Pancreas (tissue), 10 donors: ENCODE results near the gene TASL. TPM values are rescaled to one million over a fixed set of nuclear protein-coding genes. Genes with fewer than 3 reads are reported as not detected.

Experiments used
- ATAC-seq, 4 donors: fragments of 200-7000 bp; cut with Tn5 transposase; one replicate each; pipeline versions ENCODE4 v1.8.0 to v1.9.1; 2020; ENCODE audit warnings: mild to moderate bottlenecking in 4 of 4, moderate library complexity in 4 of 4
- DNase-seq, 6 donors: peaks; one replicate each; pipeline ENCODE4 v3.0.0-alpha.2; 2020
- FAIRE-seq: peaks from 2 replicates; lab custom pipeline; 2012; peaks lifted over from hg19 to GRCh38; lab: Jason Lieb, UNC
- H3K27ac ChIP-seq, 4 donors: fragments of 200-600 bp; sonication (generic); 1 replicate in 3 of 4; 2 replicates in 1 of 4; pipeline versions ENCODE4 v1.5.0 to v1.8.0; 2020
- H3K27me3 ChIP-seq, 4 donors: fragments of 200-600 bp; one replicate each; pipeline ENCODE4 v1.8.0; 2021
- H3K36me3 ChIP-seq, 3 donors: fragments of 200-600 bp; sonication (generic) in 1 of 3; one replicate each; pipeline versions ENCODE4 v1.5.0 to v1.8.0; 2020 to 2021
- H3K4me1 ChIP-seq, 3 donors: fragments of 200-600 bp; one replicate each; pipeline ENCODE4 v1.8.0; 2021
- H3K4me3 ChIP-seq, 4 donors: fragments of 200-600 bp; sonication (generic) in 2 of 4; one replicate each; pipeline versions ENCODE4 v1.5.0 to v1.8.0; 2020 to 2021
- H3K9me3 ChIP-seq, 4 donors: fragments of 200-600 bp; one replicate each; pipeline ENCODE4 v1.8.0; 2021
- WGBS, 2 donors: extraction: QIAGEN DNeasy Blood & Tissue Kit; methylation state at CpG; one replicate each; pipeline ENCODE4 v1.1.7; 2013; 5-methylcytosine and 5-hydroxymethylcytosine counted together
- intact Hi-C, 3 donors: fragments of 100-400 bp; cut with DNase I; formaldehyde crosslinking; loops; one replicate each; pipeline versions ENCODE4 v1.11.1 to v1.14.2; 2022
- polyA plus RNA-seq, 2 donors: library from polyadenylated mRNA; stranded (reverse); fragments of 200-250 nt; gene quantifications; one replicate each; pipeline ENCODE4 v1.2.3, GENCODE V29; 2013
- total RNA-seq, 6 donors: library from RNA; stranded (reverse); fragmentation: NEBNext Ultra II Directional in 4 of 6; extraction: Animal tissue kit (Norgen Biotek cat#: 25700) in 4 of 6; gene quantifications; one replicate each; pipeline versions ENCODE4 v1.2.1 to v1.2.4, GENCODE V29; 2021 to 2023
- TF ChIP-seq, protein P1 (sequence below), 4 donors: fragments of 200-600 bp; sonication (generic) in 3 of 4; IDR thresholded peaks; one replicate each; pipeline versions ENCODE4 v1.5.0 to v1.8.0; 2021; ENCODE audit warnings: antibody characterized with exemption in 4 of 4
- donor health status: healthy with polysubstance abuse.
- donor health status: DM: no; HTN: no; CAD: no; lungs with moderate emphysema.
- donor health status: DM: no; HTN: no; CAD: no.
- donor health status: control.
- donor health status: control.
- donor health status: Bipolar disorder and iron deficiency.
- donor health status: DM: yes; HTN: yes; CAD: no.
- donor health status: DM: no; HTN: no; CAD: no.
- donor health status: DM: no; HTN: no; CAD: no.
- donor health status: DM: yes; HTN: yes; CAD: no.

Gene TASL, protein sequence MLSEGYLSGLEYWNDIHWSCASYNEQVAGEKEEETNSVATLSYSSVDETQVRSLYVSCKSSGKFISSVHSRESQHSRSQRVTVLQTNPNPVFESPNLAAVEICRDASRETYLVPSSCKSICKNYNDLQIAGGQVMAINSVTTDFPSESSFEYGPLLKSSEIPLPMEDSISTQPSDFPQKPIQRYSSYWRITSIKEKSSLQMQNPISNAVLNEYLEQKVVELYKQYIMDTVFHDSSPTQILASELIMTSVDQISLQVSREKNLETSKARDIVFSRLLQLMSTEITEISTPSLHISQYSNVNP
- total RNA-seq (1 to 10 TPM in 2 of 6 donors, under 1 TPM in 3, not detected in 1; 0.09 to 3.0 (median 0.35) TPM), polyA plus RNA-seq (under 1 TPM; 0.09 to 0.27 TPM)

DNA sequence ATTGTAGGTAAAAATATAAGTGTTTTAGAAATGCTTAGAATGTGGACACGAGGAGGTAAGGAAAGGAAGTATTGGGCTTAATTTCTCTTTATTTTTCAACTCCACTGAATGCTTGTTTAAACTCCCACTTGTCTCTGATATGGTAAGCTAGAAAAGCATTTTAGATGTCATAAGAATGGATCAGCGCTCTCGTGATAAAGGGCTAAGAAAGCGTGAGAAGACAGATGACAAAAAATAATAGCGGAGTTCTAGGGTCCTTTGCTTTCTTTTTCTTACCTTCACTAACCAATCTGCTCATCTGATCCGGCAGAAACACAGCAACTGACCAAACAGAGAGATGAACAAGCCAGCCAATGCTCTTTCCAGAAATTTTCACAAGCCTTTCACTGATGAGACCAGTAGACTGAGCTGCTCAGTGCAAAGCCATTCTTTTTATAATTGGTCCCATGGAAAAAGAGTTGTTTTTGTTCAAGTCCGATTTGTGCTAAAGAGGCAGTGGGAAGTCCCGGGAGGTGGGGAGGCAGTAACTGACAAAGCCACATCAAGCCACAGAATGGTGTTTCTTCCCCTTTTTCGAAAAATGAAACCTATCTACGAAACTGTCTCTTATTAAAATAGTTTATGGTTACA, at the start of gene TASL:
Gene TASL (minus strand): TSS at position 405 of the 630 bp plus-strand sequence. CDS start 17,411 bp downstream, outside the sequence.
- FAIRE-seq (no peak), ATAC-seq (peak in 2 of 4 donors; percentile 49 to 55), DNase-seq (no peak)
- Histone ChIP-seq H3K9me3 (no peaks in the 10 kb centered on the region), H3K4me3 (peak within 1 kb of the TSS in 1 of 4 donors; percentile 12), H3K4me1 (peaks cover 0 to 8% (median 2%) of the 10 kb centered on the region in 3 donors), H3K27ac (peak within 1 kb of the TSS in 1 of 4 donors; percentile 22), H3K36me3 (no peaks in the 10 kb centered on the region), H3K27me3 (peaks cover 0 to 4% (median 0%) of the 10 kb centered on the region in 4 donors)
- WGBS, 2 donors = 72 to 80% methylated on average over 10 of the region's 10 CpGs
- intact Hi-C loops = no loop called here
- TF ChIP-seq, protein P1, sequence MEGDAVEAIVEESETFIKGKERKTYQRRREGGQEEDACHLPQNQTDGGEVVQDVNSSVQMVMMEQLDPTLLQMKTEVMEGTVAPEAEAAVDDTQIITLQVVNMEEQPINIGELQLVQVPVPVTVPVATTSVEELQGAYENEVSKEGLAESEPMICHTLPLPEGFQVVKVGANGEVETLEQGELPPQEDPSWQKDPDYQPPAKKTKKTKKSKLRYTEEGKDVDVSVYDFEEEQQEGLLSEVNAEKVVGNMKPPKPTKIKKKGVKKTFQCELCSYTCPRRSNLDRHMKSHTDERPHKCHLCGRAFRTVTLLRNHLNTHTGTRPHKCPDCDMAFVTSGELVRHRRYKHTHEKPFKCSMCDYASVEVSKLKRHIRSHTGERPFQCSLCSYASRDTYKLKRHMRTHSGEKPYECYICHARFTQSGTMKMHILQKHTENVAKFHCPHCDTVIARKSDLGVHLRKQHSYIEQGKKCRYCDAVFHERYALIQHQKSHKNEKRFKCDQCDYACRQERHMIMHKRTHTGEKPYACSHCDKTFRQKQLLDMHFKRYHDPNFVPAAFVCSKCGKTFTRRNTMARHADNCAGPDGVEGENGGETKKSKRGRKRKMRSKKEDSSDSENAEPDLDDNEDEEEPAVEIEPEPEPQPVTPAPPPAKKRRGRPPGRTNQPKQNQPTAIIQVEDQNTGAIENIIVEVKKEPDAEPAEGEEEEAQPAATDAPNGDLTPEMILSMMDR (IDR thresholded peaks at IDR 0.05) = no peak

- DNase-seq (no peak), ATAC-seq (no peak)
Measured at GRCh38 chrX:30626402-30626801, 48.8 kb upstream of the TASL start.

GRCh38 chrX:30622361-30622760, 44.8 kb upstream of the TASL start:
- Histone ChIP-seq H3K27ac (no peak overlapping the region), H3K36me3 (no peaks in the 10 kb centered on the region), H3K9me3 (no peaks in the 10 kb centered on the region), H3K4me3 (no peak overlapping the region), H3K4me1 (peaks cover 0 to 4% (median 0%) of the 10 kb centered on the region in 3 donors), H3K27me3 (peaks cover 0 to 2% (median 0%) of the 10 kb centered on the region in 4 donors)
- DNase-seq = no peak
- no peak for ATAC-seq
- WGBS, 2 donors = 84 to 95% methylated on average over 2 of the region's 2 CpGs
- FAIRE-seq = no peak
- intact Hi-C loops = no loop called here
- TF ChIP-seq, protein P1 (IDR thresholded peaks at IDR 0.05) = no peak

More at GRCh38 chrX:30626402-30626801, 48.8 kb upstream of the TASL start:
- peaks cover 0 to 2% (median 0%) of the 10 kb centered on the region in 4 donors for H3K27me3 ChIP-seq
- TF ChIP-seq, protein P1 (IDR thresholded peaks at IDR 0.05) = no peak
- WGBS, 2 donors = 27 to 38% methylated on average over 2 of the region's 2 CpGs
- peak; percentile 67 for FAIRE-seq
- intact Hi-C loops = no loop called here
- no peak overlapping the region for H3K27ac ChIP-seq
- no peak overlapping the region for H3K4me3 ChIP-seq
- H3K36me3 ChIP-seq = no peaks in the 10 kb centered on the region
- peaks cover 0 to 4% (median 0%) of the 10 kb centered on the region in 3 donors for H3K4me1 ChIP-seq
- H3K9me3 ChIP-seq = no peaks in the 10 kb centered on the region

GRCh38 chrX:30620980-30621618, 43.5 kb upstream of the TASL start:
- intact Hi-C loops = no loop called here
- Histone ChIP-seq H3K9me3 (no peaks in the 10 kb centered on the region), H3K27ac (no peak overlapping the region), H3K27me3 (peaks cover 0 to 2% (median under 1%) of the 10 kb centered on the region in 4 donors), H3K36me3 (no peaks in the 10 kb centered on the region), H3K4me3 (no peak overlapping the region), H3K4me1 (no peaks in the 10 kb centered on the region)
- peak in 2 of 4 donors; percentile 66 to 77 for ATAC-seq
- DNase-seq = no peak
- TF ChIP-seq, protein P1 (IDR thresholded peaks at IDR 0.05) = no peak
- 60 to 68% methylated on average over 2 of the region's 2 CpGs for WGBS, 2 donors
- peak; percentile 34 for FAIRE-seq
